HTR-8/SVneo (cell line): ENCODE data around the gene DTD2.
A peak's percentile ranks its signal among the peaks of the same experiment; 100 is the strongest.
"Not testable (repeated sequence)": the region's sequence is repeated elsewhere in the genome, so short reads cannot be mapped to it uniquely, and the experiment has no call there.

Experiments
- DNase-seq: peaks from one replicate; pipeline ENCODE4 v3.0.0; 2011; ENCODE audit warnings: low spot score, mixed read lengths; ENCODE audit not compliant: insufficient read length
- FAIRE-seq: peaks from 2 replicates; lab custom pipeline; 2011; peaks lifted over from hg19 to GRCh38; lab: Jason Lieb, UNC

DTD2 gene

DNA sequence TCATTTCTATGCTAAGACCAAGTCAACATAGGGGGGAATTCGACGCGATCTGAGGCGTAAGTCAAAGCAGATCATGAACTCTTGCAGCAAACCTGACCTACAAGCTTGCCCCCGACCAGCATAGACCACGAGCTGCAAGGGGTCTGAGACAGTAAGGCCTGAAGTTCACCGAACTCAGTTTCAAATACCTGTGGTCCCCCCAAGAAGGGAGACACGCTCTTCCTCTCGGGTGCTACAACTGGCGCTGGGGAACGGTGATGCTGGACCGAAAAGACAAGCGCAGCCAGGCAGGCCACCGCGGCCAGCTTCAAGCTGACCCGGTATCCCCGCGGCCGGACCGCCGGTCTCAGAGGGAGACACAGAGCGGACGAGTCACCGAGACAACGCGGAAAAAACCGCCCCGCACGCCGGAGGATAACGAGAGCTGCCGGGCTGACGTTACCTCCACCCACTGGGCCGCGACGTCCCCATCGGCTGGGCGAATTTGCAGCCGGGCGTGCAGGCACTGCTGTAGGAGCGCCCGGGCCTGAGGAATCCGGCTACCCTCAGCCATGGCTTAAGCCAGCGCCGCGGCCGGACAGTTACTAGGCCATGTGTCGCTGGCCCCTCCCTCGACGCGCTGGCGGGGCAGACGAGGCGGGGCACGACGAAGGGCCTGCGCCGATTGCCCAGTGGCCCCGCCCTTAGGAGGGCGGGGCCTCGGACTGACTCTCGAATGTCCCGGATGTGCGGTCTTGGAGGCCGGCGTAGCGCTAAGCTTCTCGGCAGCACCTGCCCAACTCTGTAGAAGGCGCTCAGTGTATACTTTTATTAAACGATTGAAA, at the start of gene DTD2:
DTD2 (minus strand) TSS at position 666 of the 824 bp plus-strand sequence; CDS start at position 553, 113 bp downstream.
- DNase-seq (peak; percentile 99), FAIRE-seq (peak; percentile 99)

DNA sequence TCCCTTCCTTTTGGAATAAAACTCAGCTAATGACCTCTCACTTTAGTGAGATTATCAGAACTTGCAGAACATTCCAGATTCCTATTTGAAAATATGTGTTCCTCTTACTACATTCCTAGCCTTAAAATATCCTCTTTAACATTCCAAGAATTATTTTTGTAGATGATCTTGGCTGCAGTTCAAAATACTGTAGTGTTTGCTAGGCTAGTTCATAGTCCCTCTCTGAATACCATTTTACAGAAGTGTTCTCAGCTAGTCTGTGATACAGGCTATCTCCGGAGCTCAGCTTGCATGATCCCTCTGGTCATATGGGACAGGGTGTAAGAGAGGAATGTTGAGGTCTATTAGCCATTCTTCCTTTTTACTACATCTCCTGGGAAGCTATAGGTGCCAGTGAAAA, 48.1 kb upstream of the DTD2 start:
- peak; percentile 85 for FAIRE-seq
- no peak for DNase-seq

DNA sequence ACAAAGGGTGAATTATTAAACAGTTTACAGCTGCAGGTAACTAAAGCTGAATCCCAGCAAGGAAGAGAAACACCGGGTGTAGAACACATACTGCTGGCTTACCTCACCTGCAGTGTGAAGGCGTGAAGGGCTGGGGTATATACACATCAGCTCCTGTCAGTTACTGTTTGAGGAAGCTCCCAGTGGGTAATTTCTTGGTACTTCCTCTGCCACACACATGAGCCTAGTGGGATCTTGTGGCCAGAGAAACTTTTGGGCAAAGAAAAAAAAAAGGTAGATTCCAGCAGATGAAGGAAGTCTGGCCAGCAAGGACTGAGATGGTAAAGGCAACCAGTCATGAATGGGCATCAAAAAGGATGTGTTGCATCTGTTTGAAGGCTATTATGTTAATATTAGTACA, 44.6 kb upstream of the DTD2 start:
- FAIRE-seq, result peak; percentile 83
- no peak for DNase-seq

DNA sequence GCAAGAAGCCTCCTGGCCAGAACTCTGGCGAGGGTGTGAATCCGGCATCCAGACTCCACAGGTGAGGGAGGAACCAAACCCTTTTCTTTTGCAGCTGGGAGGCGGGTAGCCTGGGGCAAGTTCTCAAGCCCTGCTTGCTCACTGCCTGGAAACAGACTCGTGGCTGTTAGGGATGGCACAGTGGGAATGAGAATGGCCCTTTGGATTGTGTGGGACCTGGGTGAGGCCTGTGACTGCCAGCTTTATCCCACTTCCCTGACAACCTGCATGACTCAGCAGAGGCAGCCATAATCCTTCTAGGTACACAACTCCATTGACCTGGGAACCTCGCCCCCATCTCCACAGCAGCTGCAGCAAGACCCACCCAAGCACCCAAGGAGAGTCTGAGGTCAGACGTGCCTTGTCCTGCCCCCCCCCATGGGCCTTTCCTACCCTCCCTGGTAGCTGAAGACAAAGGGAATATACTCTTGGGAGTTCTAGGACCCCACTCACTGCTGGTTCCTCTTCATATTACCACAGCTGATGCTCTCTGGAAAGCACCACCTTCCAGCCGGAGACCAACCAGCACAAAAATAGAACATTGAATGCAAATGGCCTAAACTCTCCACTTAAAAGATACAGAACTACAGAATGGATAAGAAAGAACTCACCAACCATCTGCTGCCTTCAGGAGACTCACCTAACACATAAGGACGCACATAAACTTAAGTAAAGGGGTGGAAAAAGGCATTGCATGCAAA, 35.6 kb upstream of the DTD2 start:
- no peak for FAIRE-seq

DNA sequence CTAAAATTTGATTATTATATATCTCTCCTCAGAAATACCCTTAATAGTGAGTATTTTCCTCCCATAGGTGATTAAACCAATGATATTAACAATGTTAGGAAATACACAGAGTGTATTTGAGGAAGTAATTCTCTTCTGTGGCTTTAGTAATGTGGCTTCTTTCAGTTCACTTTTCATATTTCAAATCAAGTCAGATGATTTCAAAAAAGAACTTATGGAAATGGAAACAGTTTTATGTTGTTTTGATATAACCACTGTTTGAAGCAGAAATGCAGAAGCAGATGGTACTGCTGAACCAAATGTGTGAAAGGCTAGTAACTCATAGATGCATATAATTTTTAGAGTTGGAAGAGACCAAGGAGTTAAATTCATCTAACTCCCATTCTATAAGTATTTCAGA, 32.4 kb upstream of the DTD2 start:
- FAIRE-seq, result no peak
- DNase-seq, result no peak

More for the DNA sequence above, 35.6 kb upstream of the DTD2 start:
- DNase-seq, result no peak

DNA sequence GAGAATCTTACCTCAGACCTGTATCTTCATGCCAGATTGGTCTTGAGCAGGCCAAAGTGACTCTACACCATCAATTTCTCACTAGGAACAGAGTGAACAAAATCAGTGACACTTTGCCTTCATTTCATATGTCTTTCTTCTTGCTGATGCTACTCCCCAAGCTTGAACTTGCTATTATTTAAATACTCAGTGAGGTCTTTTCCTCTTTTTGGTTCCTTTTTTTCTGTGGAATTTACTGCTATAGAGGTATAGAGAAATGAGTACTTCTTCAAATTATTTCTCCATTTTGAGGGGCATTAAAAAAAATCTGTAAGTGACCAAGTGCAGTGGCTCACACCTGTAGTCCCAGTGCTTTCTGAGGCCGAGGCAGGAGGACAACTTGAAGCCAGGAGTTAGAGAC, 30.6 kb upstream of the DTD2 start, which contains the start of gene GPR33:
GPR33 (minus strand) TSS at position 154 of the 400 bp plus-strand sequence. CDS start 4,074 bp downstream, outside the sequence.
- DNase-seq (no peak), FAIRE-seq (no peak)

DNA sequence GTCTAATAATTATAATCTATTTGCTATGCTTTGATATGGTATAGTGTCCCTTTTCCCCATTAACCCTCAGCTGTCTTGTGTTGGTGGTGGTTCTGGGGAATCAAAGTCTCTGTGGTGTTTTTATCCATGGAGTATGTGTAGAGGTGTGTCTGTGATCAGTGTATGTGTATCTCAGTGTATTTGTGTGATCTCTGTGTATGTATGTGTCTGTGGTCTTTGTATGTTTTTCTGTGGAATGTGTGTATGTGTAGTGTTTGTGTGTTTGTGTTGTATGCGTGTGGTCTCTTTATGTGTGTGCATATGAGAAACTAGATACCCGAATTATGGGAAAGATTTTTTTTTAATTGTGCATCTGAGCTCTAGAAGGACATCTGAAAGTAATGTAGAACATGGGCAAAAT, 29.5 kb upstream of the DTD2 start:
- FAIRE-seq, result peak; percentile 72
- DNase-seq, result no peak

DNA sequence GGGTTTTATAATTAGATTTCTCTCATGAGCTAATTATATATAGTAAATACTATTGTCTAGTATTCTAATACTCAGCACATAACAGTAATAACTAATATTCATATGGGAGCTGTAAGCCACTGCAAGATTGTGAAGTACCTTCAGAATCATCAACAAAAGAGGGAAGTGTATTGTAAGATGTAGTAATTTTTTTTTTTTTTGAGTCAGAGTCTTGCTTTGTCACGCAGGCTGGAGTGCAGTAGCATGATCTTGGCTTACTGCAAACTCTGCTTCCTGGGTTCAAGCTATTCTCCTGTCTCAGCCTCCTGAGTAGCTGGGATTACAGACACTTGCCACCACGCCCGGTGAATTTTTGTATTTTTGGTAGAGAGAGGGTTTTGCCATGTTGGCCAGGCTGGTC, 27.4 kb upstream of the DTD2 start:
- DNase-seq, result no peak
- no peak for FAIRE-seq

DNA sequence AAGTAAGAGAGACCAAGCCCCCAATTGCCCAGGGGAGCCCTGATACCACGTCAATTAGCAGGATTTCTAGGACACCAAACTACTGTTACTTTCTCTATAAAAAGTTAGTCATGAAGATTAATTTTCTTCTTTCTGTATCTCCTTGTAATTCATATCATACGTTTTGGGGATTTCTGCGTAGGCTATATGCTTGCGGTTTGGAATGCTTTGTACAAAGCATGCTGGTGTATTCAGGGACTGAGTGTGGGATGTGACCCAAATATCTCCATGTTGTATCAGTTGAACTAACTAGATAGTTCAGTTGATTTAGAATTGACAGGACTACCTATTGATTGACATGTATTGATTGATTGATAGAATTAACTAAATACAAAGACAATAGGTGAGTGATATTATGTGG, 22.9 kb upstream of the DTD2 start:
- peak; percentile 51 for FAIRE-seq
- DNase-seq, result no peak

DNA sequence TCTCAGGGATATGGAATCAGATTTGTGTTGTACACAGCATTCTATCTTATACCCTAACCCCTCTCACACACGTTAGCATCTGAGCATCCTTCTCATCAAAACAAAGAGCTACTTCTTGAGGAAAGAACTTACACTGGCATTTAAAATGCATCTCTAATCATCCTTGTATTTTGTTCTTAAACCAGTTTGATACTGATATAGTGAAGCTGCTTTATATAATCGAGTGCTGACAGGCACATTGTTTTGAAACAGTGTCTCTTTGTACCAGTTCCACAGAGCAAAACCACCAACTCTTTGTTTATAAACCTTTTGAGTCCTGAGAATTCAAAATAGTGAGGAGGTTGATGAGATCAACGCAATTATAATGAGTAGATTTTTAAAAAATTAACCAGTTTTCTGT, 21.7 kb upstream of the DTD2 start:
- DNase-seq (no peak), FAIRE-seq (peak; percentile 73)

DNA sequence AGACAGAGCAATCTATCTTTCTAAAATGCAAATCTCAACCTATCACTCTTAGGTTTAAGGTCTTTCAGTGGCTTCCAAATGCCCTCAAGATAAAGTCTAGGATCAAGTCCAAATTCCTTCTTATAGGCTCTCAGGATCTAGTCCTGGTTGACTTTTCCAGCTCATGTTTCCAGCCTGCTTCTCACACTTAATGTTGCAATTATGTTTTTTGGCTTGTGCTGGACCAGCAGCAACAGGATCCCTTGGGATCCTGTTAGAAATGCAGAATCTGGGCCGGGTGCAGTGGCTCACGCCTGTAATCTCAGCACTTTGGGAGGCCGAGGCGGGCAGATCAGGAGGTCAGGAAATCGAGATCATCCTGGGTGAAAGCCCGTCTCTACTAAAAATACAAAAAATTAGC, 19.9 kb upstream of the DTD2 start:
- FAIRE-seq (no peak), DNase-seq (no peak)

DNA sequence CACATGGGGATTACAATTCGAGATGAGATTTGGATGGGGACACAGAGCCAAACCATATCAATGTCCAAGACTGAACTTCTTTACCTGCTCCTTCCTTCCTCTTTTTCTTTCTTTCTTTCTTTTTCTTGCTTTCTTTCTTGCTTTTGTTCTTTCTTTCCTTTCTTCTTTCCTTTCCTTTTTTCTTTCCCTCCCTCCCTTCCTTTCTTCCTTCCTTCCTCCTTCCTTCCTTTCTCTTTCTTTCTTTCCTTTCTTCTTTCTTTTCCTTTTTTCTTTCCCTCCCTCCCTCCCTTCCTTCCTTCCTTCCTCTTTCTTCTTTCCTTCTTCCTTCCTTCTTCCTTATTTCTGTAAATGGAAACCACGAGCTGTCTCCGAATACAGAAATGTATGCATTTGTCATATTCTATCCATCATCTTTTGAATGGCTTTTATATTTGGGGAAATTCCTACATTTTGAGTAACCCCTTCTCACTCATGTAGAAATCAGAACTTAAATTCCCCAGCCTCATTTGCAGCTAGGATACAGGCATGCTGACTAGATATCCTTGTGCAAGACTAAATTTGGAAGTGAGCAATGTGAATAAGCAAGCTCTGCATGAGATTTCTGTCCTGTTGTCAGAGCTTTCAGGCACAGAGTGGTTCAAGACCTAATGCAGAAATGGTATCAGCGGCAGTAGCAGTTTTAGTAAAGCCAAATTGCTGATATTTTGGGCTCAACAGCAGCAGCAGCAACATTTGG, 19.0 kb upstream of the DTD2 start:
- DNase-seq (no peak), FAIRE-seq (no peak)

DNA sequence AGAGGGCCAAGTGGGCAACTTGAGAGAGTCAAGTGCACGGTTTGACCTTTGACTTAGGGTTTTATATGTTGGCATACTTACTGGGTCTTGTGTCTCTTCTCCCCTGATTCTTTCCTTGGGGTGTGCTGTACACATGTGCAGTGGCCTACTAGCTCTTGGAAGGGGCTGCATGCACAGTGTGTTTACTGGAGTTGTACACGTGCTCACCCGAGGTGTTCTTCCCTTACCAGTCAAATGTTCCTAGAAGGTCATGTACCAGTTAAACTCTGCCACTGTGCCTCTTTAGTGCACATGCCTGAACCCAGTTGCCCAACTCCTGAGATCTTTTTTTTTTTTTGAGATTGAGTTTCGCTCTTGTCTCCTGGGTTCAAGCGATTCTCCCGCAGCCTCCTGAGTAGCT, 9.2 kb upstream of the DTD2 start:
- no peak for DNase-seq
- peak; percentile 66 for FAIRE-seq

DNA sequence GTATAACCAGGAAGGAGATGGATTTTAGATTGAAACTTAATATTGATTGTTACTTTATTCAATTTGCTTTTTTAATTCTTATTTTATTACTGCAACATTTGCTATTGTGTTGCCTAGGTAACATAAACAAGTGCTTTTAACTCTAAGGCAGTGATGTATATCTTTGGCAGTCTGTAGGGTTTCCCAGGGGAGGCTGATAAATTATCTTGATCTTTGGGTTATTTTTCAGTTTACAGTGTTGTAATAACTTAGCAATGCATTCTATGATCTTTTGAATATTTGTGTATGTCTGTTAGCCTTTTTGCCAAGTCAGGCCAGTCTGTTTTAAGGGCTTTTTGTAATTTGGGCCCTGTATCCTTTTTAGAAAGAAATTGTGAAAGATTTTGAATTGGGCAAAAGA, 7.8 kb upstream of the DTD2 start:
- no peak for FAIRE-seq

DNA sequence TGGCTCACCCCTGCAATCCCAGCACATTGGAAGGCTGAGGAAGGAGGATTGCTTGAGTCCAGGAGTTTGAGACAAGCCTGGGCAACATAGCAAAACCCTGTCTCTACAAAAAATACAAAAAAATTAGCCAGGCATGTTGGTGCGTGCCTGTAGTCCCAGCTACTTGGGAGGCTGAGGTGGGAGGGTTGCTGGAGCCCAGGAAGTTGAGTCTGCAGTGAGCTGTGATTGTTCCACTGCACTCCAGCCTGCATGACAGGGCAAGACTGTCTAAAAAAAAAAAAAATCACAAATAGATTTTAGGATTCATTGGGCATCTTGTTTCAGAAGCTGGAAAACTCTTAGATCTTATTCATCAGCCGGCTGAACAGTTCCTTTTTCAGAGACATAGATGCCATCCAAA, 5.1 kb upstream of the DTD2 start:
- FAIRE-seq, DNase-seq: not testable (repeated sequence)

More for the DNA sequence above, 7.8 kb upstream of the DTD2 start:
- no peak for DNase-seq

DNA sequence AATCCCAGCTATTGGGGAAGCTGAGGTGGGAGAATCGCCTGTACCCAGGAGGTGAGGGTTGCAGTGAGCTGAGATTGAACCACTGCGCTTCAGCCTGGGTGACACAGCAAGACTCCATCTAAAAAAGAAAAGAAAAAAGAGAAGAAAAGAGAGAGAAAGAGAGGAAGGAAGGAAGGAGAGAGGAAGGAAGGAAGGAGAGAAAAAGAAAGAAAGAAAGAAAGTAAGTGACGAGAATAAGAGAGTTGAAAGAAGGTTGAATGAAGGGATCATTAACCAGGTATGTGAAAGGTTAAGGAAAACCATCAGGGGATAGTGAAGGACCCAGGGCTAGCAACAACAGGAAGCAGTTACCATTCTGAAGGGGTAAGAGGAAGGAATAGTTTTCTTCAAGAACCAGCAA, 4.2 kb upstream of the DTD2 start:
- FAIRE-seq, result no peak
- DNase-seq, result no peak

DNA sequence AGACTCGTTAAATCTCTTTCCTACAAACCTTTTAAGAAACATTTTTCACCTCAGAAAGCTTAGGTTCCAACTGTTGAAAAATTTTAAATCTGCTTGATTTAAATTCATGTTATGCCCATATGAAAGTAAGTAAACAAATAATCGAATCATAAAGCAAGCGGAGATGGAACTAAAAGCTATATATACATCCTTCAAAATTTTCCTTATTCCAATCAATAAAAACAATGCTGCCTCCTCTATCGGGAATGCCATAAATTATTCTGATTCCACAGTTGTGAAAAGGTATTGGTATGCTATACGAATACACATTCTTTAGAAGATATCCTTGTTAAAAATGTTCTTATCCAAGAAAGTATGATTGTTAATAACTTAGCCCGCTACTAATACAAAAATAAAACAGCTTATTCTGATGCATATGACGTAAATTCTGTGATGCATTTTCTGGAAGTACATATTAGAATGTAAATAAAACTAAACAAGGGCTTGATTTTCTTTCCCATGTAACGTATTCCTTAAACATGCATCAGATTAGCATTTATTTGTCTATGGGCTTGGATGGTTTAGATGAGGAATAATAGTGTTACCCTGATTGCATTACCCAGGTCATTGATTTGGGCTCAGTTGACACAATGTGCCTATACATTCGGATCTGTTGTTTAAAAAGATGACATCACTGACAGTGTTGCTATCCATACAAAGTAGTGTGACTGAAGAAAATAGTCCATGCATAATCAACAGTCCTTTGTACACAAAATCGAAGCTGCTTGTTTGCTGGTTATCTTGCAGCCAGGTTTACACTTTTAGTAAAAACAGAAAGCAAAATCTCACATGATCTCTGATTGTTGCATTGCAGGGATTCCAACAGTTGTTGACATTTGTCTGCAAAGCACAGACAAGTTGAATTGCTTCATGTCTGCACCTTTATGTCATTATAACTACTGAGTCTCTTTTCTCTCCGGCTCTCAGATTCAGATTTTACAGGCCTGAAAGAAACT, 656 bp upstream of the DTD2 start:
- DNase-seq, result no peak
- peak; percentile 75 for FAIRE-seq

DNA sequence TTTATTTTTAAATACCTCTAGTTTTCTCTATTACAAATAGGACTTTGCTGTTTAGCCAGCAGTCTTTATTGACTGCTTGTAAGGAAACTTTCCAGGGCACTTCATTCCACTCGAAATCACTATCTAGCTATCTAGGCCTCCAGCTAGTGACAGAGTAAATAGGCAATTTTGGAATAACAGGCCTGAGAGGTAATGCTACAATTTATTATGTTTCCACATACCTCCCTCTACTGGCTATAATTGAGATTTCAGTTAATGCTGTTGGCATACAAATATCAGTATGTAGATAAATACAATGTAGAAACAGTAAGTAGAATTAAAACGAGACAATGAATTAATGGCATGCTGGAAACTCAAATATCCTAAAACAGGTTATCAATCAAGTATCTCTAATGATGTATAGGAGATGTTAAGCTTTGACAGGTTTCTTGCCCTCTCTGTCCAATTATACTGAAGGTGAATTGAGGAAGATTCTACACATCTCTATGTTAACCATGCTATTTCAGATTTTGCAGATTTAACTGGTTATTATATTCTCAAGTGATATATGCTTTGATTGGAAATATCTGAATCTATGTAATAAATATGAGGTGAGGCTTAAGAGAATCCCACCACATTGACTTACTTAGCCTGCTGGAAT, 7.2 kb downstream of the DTD2 start:
- DNase-seq, result peak; percentile 62
- FAIRE-seq, result peak; percentile 96

DNA sequence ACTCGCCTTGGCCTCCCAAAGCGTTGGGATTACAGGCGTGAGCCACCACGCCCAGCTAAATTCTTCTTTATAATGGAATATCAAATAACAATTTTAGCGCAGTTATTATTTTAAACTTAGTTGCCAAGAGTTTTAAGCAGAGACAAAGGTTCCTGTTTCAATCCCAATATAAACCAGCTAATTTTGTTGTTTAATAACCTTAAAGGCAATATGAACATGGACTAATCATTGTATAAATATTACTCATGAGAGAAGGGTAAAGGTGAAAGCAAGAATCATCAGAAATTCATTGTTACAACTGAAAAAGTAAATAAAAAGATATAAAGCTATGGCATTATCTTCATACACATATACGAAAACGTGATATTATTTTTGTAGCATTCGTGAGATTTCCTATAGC, 8.2 kb downstream of the DTD2 start:
- DNase-seq, result no peak
- no peak for FAIRE-seq
